BLaER1 (cell line): Measurements from ENCODE around the gene USP32.
"Not testable (repeated sequence)": the region's sequence is repeated elsewhere in the genome, so short reads cannot be mapped to it uniquely, and the experiment has no call there.

ENCODE experiments used
- H3K27ac ChIP-seq: shearing (Covaris generic); formaldehyde crosslinking; 2 replicates; pipeline ENCODE4 v1.8.1; 2022
- H3K27me3 ChIP-seq: shearing (Covaris generic); formaldehyde crosslinking; 2 replicates; pipeline ENCODE4 v1.8.1; 2022
- H3K36me3 ChIP-seq: shearing (Covaris generic); formaldehyde crosslinking; 2 replicates; pipeline ENCODE4 v1.8.1; 2022
- H3K4me1 ChIP-seq: shearing (Covaris generic); formaldehyde crosslinking; 2 replicates; pipeline ENCODE4 v1.8.1; 2022
- H3K4me2 ChIP-seq: shearing (Covaris generic); formaldehyde crosslinking; 2 replicates; pipeline ENCODE4 v1.8.1; 2022
- H3K4me3 ChIP-seq: shearing (Covaris generic); formaldehyde crosslinking; 2 replicates; pipeline ENCODE4 v1.8.1; 2022
- H3K9ac ChIP-seq: shearing (Covaris generic); formaldehyde crosslinking; 2 replicates; pipeline ENCODE4 v1.8.1; 2022
- H3K9me3 ChIP-seq: shearing (Covaris generic); formaldehyde crosslinking; 2 replicates; pipeline ENCODE4 v1.8.1; 2022
- H4K20me1 ChIP-seq: shearing (Covaris generic); formaldehyde crosslinking; 2 replicates; pipeline ENCODE4 v1.8.1; 2022
- Cebpa-rat ChIP-seq: shearing (Covaris generic); IDR thresholded peaks from 2 replicates; pipeline ENCODE4 v1.8.1; 2022

The USP32 gene

GRCh38 chr17:60426596-60426995, 34.7 kb upstream of the USP32 start:
- TF ChIP-seq Cebpa-rat = no peak
- Histone ChIP-seq H3K27ac (no peak overlapping the region), H3K4me2 (0 out of 2 replicates have a peak overlapping the region, but pooled peaks have one; percentile 22), H3K9me3 (peaks cover 3% of the 10 kb centered on the region; the same call in 1 of the 2 replicates), H3K4me1 (peaks cover 18% of the 10 kb centered on the region), H4K20me1 (no peaks in the 10 kb centered on the region), H3K27me3 (peaks cover 2% of the 10 kb centered on the region; the same call in 1 of the 2 replicates), H3K4me3 (no peak overlapping the region), H3K9ac (no peak overlapping the region), H3K36me3 (no peaks in the 10 kb centered on the region)

GRCh38 chr17:60425626-60426025, 33.7 kb upstream of the USP32 start:
- H3K27ac ChIP-seq = no peak overlapping the region
- H3K27me3 ChIP-seq = peaks cover 3% of the 10 kb centered on the region; the same call in 1 of the 2 replicates
- no peaks in the 10 kb centered on the region for H4K20me1 ChIP-seq
- H3K4me1 ChIP-seq = peaks cover 26% of the 10 kb centered on the region
- no peak overlapping the region for H3K4me3 ChIP-seq
- H3K9ac ChIP-seq = no peak overlapping the region
- no peaks in the 10 kb centered on the region for H3K36me3 ChIP-seq
- H3K9me3 ChIP-seq = no peaks in the 10 kb centered on the region
- H3K4me2 ChIP-seq = no peak overlapping the region
- no peak for TF ChIP-seq Cebpa-rat

- Histone ChIP-seq H3K27ac (no peak overlapping the region), H3K9me3 (no peaks in the 10 kb centered on the region), H3K4me3 (no peak overlapping the region), H3K4me2 (no peak overlapping the region), H3K4me1 (peaks cover 33% of the 10 kb centered on the region), H3K27me3 (peaks cover 3% of the 10 kb centered on the region; the same call in 1 of the 2 replicates), H4K20me1 (no peaks in the 10 kb centered on the region), H3K36me3 (no peaks in the 10 kb centered on the region), H3K9ac (no peak overlapping the region)
- TF ChIP-seq Cebpa-rat = no peak
These were observed 31.9 kb upstream of the USP32 start for GRCh38 chr17:60423865-60424264.

GRCh38 chr17:60422162-60422665, 30.3 kb upstream of the USP32 start, which contains the start of gene CHCT1:
Gene CHCT1 (plus strand): TSS chr17:60422489. CDS start chr17:60422593, 104 bp downstream.
- Histone ChIP-seq H3K9ac (peak within 1 kb of the TSS; percentile 76), H3K4me3 (peak within 1 kb of the TSS; percentile 64)

GRCh38 chr17:60421273-60422161, 29.6 kb upstream of the USP32 start:
- Histone ChIP-seq H3K9ac (peak overlapping the region; percentile 76), H3K27ac (peak overlapping the region; percentile 76), H3K9me3 (no peaks in the 10 kb centered on the region)

More at GRCh38 chr17:60422162-60422665, 30.3 kb upstream of the USP32 start, which contains the start of gene CHCT1:
- no peaks in the 10 kb centered on the region for H3K36me3 ChIP-seq
- H4K20me1 ChIP-seq = no peaks in the 10 kb centered on the region
- no peak for TF ChIP-seq Cebpa-rat
- H3K4me2 ChIP-seq = peak within 1 kb of the TSS; percentile 80
- peak within 1 kb of the TSS; percentile 76 for H3K27ac ChIP-seq
- peaks cover 3% of the 10 kb centered on the region; the same call in 1 of the 2 replicates for H3K27me3 ChIP-seq
- H3K9me3 ChIP-seq = no peaks in the 10 kb centered on the region
- H3K4me1 ChIP-seq = peaks cover 43% of the 10 kb centered on the region

GRCh38 chr17:60419875-60420274, 27.9 kb upstream of the USP32 start:
- H3K4me1 ChIP-seq = peaks cover 32% of the 10 kb centered on the region
- H4K20me1 ChIP-seq, H3K36me3 ChIP-seq, H3K27me3 ChIP-seq, H3K4me2 ChIP-seq, H3K9me3 ChIP-seq, H3K9ac ChIP-seq, H3K4me3 ChIP-seq, H3K27ac ChIP-seq: not testable (repeated sequence)

More at GRCh38 chr17:60421273-60422161, 29.6 kb upstream of the USP32 start:
- H3K4me3 ChIP-seq = peak overlapping the region; percentile 64
- H4K20me1 ChIP-seq = no peaks in the 10 kb centered on the region
- H3K27me3 ChIP-seq = peaks cover 3% of the 10 kb centered on the region; the same call in 1 of the 2 replicates
- peak overlapping the region; percentile 80 for H3K4me2 ChIP-seq
- H3K4me1 ChIP-seq = peaks cover 39% of the 10 kb centered on the region
- TF ChIP-seq Cebpa-rat = no peak
- H3K36me3 ChIP-seq = no peaks in the 10 kb centered on the region

- H3K4me3 ChIP-seq, H3K9ac ChIP-seq, H3K27me3 ChIP-seq, H4K20me1 ChIP-seq, H3K9me3 ChIP-seq, H3K36me3 ChIP-seq, H3K27ac ChIP-seq: not testable (repeated sequence)
- peaks cover 32% of the 10 kb centered on the region for H3K4me1 ChIP-seq
- peak overlapping the region; percentile 41 for H3K4me2 ChIP-seq
These were observed 27.1 kb upstream of the USP32 start for GRCh38 chr17:60419003-60419402.

GRCh38 chr17:60416368-60416925, 24.5 kb upstream of the USP32 start:
- H3K27ac ChIP-seq = no peak overlapping the region
- no peaks in the 10 kb centered on the region for H3K9me3 ChIP-seq
- no peak overlapping the region for H3K4me2 ChIP-seq
- no peaks in the 10 kb centered on the region for H4K20me1 ChIP-seq
- no peaks in the 10 kb centered on the region for H3K36me3 ChIP-seq
- H3K27me3 ChIP-seq = peaks cover under 1% of the 10 kb centered on the region; the same call in 1 of the 2 replicates
- H3K4me3 ChIP-seq = no peak overlapping the region
- no peak overlapping the region for H3K9ac ChIP-seq
- no peak for TF ChIP-seq Cebpa-rat
- peaks cover 23% of the 10 kb centered on the region for H3K4me1 ChIP-seq

GRCh38 chr17:60415146-60415545, 23.2 kb upstream of the USP32 start:
- no peaks in the 10 kb centered on the region for H3K27me3 ChIP-seq

GRCh38 chr17:60412701-60413100, 20.8 kb upstream of the USP32 start:
- Histone ChIP-seq H3K27me3 (no peaks in the 10 kb centered on the region), H3K9me3 (peaks cover 13% of the 10 kb centered on the region; the same call in 1 of the 2 replicates), H3K36me3 (no peaks in the 10 kb centered on the region), H3K4me3 (no peak overlapping the region), H3K9ac (no peak overlapping the region), H4K20me1 (no peaks in the 10 kb centered on the region), H3K4me2 (no peak overlapping the region), H3K4me1 (no peaks in the 10 kb centered on the region), H3K27ac (no peak overlapping the region)
- TF ChIP-seq Cebpa-rat = no peak

More at GRCh38 chr17:60415146-60415545, 23.2 kb upstream of the USP32 start:
- no peaks in the 10 kb centered on the region for H3K36me3 ChIP-seq
- no peaks in the 10 kb centered on the region for H3K9me3 ChIP-seq
- H3K4me3 ChIP-seq = no peak overlapping the region
- TF ChIP-seq Cebpa-rat = no peak
- no peak overlapping the region for H3K9ac ChIP-seq
- H4K20me1 ChIP-seq = no peaks in the 10 kb centered on the region
- H3K27ac ChIP-seq = no peak overlapping the region
- H3K4me2 ChIP-seq = no peak overlapping the region
- peaks cover 12% of the 10 kb centered on the region for H3K4me1 ChIP-seq
